Measurements from ENCODE around the gene MUC13.

Gene MUC13

GRCh38 chr3:124903896-124904834 is 30.4 kb downstream of the MUC13 start:
- DNase-seq (ENCODE audit: low read depth, low spot score) = no peak

- no peak for DNase-seq (ENCODE audit: low read depth, low spot score)
Measured at GRCh38 chr3:124896824-124897526, 37.6 kb downstream of the MUC13 start.

- DNase-seq (ENCODE audit: low read depth, low spot score) = no peak
Measured at GRCh38 chr3:124895756-124896155, 38.8 kb downstream of the MUC13 start.

GRCh38 chr3:124893526-124893925 is 41.0 kb downstream of the MUC13 start:
- DNase-seq (ENCODE audit: low read depth, low spot score) = no peak

- DNase-seq (ENCODE audit: low read depth, low spot score) = no peak
Measured at GRCh38 chr3:124890573-124891190, 43.9 kb downstream of the MUC13 start.

- no peak for DNase-seq (ENCODE audit: low read depth, low spot score)
Measured at GRCh38 chr3:124888482-124889441, 45.8 kb downstream of the MUC13 start.

GRCh38 chr3:124887932-124888298 is 46.6 kb downstream of the MUC13 start:
- no peak for DNase-seq (ENCODE audit: low read depth, low spot score)

GRCh38 chr3:124887177-124887931 is 47.2 kb downstream of the MUC13 start, which contains the start of gene ITGB5:
TSS of gene ITGB5 (minus strand) at chr3:124887365. CDS start at chr3:124887000, 365 bp downstream.
- DNase-seq (ENCODE audit: low read depth, low spot score) = no peak

GRCh38 chr3:124886168-124887056 is 48.1 kb downstream of the MUC13 start:
- no peak for DNase-seq (ENCODE audit: low read depth, low spot score)

GRCh38 chr3:124885466-124886167 is 48.9 kb downstream of the MUC13 start:
- no peak for DNase-seq (ENCODE audit: low read depth, low spot score)

- no peak for DNase-seq (ENCODE audit: low read depth, low spot score)
Measured at GRCh38 chr3:124884474-124885101, 50.0 kb downstream of the MUC13 start.

- DNase-seq (ENCODE audit: low read depth, low spot score) = no peak
Measured at GRCh38 chr3:124883766-124884473, 50.6 kb downstream of the MUC13 start.

GRCh38 chr3:124882816-124883747 is 51.5 kb downstream of the MUC13 start:
- no peak for DNase-seq (ENCODE audit: low read depth, low spot score)

- DNase-seq (ENCODE audit: low read depth, low spot score) = no peak
Measured at GRCh38 chr3:124881976-124882697, 52.4 kb downstream of the MUC13 start.

GRCh38 chr3:124879337-124879680 is 55.2 kb downstream of the MUC13 start:
- DNase-seq (ENCODE audit: low read depth, low spot score) = no peak

All from smooth muscle cell of the brain vasculature (primary cell).